MM.1S (cell line): ENCODE data around the gene EHBP1.

Source experiments
- DNase-seq: peaks from one replicate; pipeline ENCODE4 v3.0.0-alpha.2; 2015
- H2AFZ ChIP-seq: fragments of 300-600 bp; sonication (generic); 2 replicates; pipeline ENCODE4 v1.6.0; 2016; ENCODE audit warnings: antibody characterized with exemption, low read length
- H3F3A ChIP-seq: fragments of 300-600 bp; sonication (generic); 2 replicates; pipeline ENCODE4 v1.6.1; 2016; ENCODE audit warnings: mild to moderate bottlenecking, antibody characterized with exemption, low read length, moderate library complexity, mixed read lengths; ENCODE audit not compliant: insufficient read depth
- H3K27ac ChIP-seq: fragments of 300-600 bp; sonication (generic); 2 replicates; pipeline ENCODE4 v1.5.1; 2016; ENCODE audit warnings: mild to moderate bottlenecking, low read length
- H3K27me3 ChIP-seq: fragments of 300-600 bp; sonication (generic); replicated peaks from 2 replicates; pipeline ENCODE4 v1.6.0; 2016; ENCODE audit warnings: low read length; ENCODE audit not compliant: insufficient read depth
- H3K36me3 ChIP-seq: fragments of 300-600 bp; sonication (generic); replicated peaks from 2 replicates; pipeline ENCODE4 v1.6.1; 2016; ENCODE audit warnings: mild to moderate bottlenecking, low read length, mixed read lengths; ENCODE audit not compliant: insufficient read depth
- H3K4me1 ChIP-seq: fragments of 300-600 bp; sonication (generic); 2 replicates; pipeline ENCODE4 v1.6.1; 2016; ENCODE audit warnings: low read length, mixed read lengths
- H3K4me2 ChIP-seq: fragments of 300-600 bp; sonication (generic); 2 replicates; pipeline ENCODE4 v1.6.0; 2016; ENCODE audit warnings: low read depth, low read length
- H3K4me3 ChIP-seq: fragments of 300-600 bp; sonication (generic); 2 replicates; pipeline ENCODE4 v1.5.1; 2016; ENCODE audit warnings: low read length, mixed read lengths
- H3K79me2 ChIP-seq: fragments of 300-600 bp; sonication (generic); 2 replicates; pipeline ENCODE4 v1.6.1; 2016; ENCODE audit warnings: mixed run types, low read length, mixed read lengths
- H3K9ac ChIP-seq: fragments of 300-600 bp; sonication (generic); 2 replicates; pipeline ENCODE4 v1.6.1; 2016; ENCODE audit warnings: low read length, mixed read lengths
- H3K9me2 ChIP-seq: fragments of 300-600 bp; sonication (generic); replicated peaks from 2 replicates; pipeline ENCODE4 v1.6.1; 2016; ENCODE audit warnings: mild to moderate bottlenecking, low read length, mixed read lengths; ENCODE audit not compliant: insufficient read depth
- H3K9me3 ChIP-seq: fragments of 300-600 bp; sonication (generic); replicated peaks from 2 replicates; pipeline ENCODE4 v1.6.1; 2016; ENCODE audit warnings: mild to moderate bottlenecking, low read length, mixed read lengths; ENCODE audit not compliant: insufficient read depth
- H4K20me1 ChIP-seq: fragments of 300-600 bp; sonication (generic); 2 replicates; pipeline ENCODE4 v1.6.1; 2016; ENCODE audit warnings: mild to moderate bottlenecking, low read length, moderate library complexity, mixed read lengths; ENCODE audit not compliant: insufficient read depth
- CTCF ChIP-seq: fragments of 300-600 bp; sonication (generic); IDR thresholded peaks from 2 replicates; pipeline ENCODE4 v1.5.1; 2016; ENCODE audit warnings: antibody characterized with exemption, low read length, mixed read lengths
- EZH2 ChIP-seq: fragments of 300-600 bp; sonication (generic); optimal IDR thresholded peaks from 2 replicates; pipeline ENCODE3; 2017; ENCODE audit warnings: low read depth, mild to moderate bottlenecking, antibody characterized with exemption, low read length, mixed read lengths
- EZH2phosphoT487 ChIP-seq: fragments of 300-600 bp; sonication (generic); IDR thresholded peaks from 2 replicates; pipeline ENCODE4 v1.6.1; 2018; ENCODE audit warnings: antibody characterized with exemption, low read length

The EHBP1 gene

GRCh38 chr2:62923881-62924280 is 218.4 kb downstream of the EHBP1 start:
- no peak overlapping the region for H3K9ac ChIP-seq
- no peaks in the 10 kb centered on the region for H3K27me3 ChIP-seq
- H3K36me3 ChIP-seq, result no peaks in the 10 kb centered on the region
- no peaks in the 10 kb centered on the region for H3K79me2 ChIP-seq
- no peak overlapping the region for H3K4me2 ChIP-seq
- H3K27ac ChIP-seq, result no peak overlapping the region
- no peak overlapping the region for H3K4me3 ChIP-seq
- no peaks in the 10 kb centered on the region for H3K4me1 ChIP-seq
- no peak for DNase-seq
- H3F3A ChIP-seq, result no peaks in the 10 kb centered on the region
- no peak overlapping the region for H2AFZ ChIP-seq
- no peaks in the 10 kb centered on the region for H3K9me3 ChIP-seq
- no peak for TF ChIP-seq CTCF
- TF ChIP-seq EZH2phosphoT487, result no peak
- no peak for TF ChIP-seq EZH2
- H4K20me1 ChIP-seq, result no peaks in the 10 kb centered on the region
- H3K9me2 ChIP-seq, result no peaks in the 10 kb centered on the region

GRCh38 chr2:62928015-62928414 is 222.5 kb downstream of the EHBP1 start:
- Histone ChIP-seq H3K9me2 (no peaks in the 10 kb centered on the region), H3K79me2 (no peaks in the 10 kb centered on the region), H3K27ac (no peak overlapping the region), H3K9ac (no peak overlapping the region), H3K27me3 (no peaks in the 10 kb centered on the region), H3K9me3 (no peaks in the 10 kb centered on the region), H3K4me3 (no peak overlapping the region), H3K4me2 (no peak overlapping the region), H3K36me3 (no peaks in the 10 kb centered on the region), H3F3A (no peaks in the 10 kb centered on the region), H4K20me1 (no peaks in the 10 kb centered on the region), H2AFZ (no peak overlapping the region), H3K4me1 (no peaks in the 10 kb centered on the region)
- no peak for DNase-seq
- TF ChIP-seq CTCF, result no peak
- no peak for TF ChIP-seq EZH2
- no peak for TF ChIP-seq EZH2phosphoT487

GRCh38 chr2:62931536-62931935 is 226.0 kb downstream of the EHBP1 start:
- H3K27ac ChIP-seq, result no peak overlapping the region
- H3K9me3 ChIP-seq, result no peaks in the 10 kb centered on the region
- H3K4me3 ChIP-seq, result no peak overlapping the region
- H4K20me1 ChIP-seq, result no peaks in the 10 kb centered on the region
- H3F3A ChIP-seq, result no peaks in the 10 kb centered on the region
- TF ChIP-seq EZH2 (no peak), CTCF (no peak), EZH2phosphoT487 (no peak)
- H3K27me3 ChIP-seq, result no peaks in the 10 kb centered on the region
- no peak for DNase-seq
- H2AFZ ChIP-seq, result no peak overlapping the region
- H3K4me1 ChIP-seq, result no peaks in the 10 kb centered on the region
- H3K9ac ChIP-seq, result no peak overlapping the region
- H3K36me3 ChIP-seq, result no peaks in the 10 kb centered on the region
- H3K9me2 ChIP-seq, result no peaks in the 10 kb centered on the region
- H3K4me2 ChIP-seq, result no peak overlapping the region
- no peaks in the 10 kb centered on the region for H3K79me2 ChIP-seq
